AG08396 (cell line): ENCODE results near the gene LTBP2.

Experiments used
- DNase-seq: peaks from one replicate; pipeline ENCODE4 v3.0.0; 2012; ENCODE audit warnings: low spot score, mixed read lengths

Gene LTBP2

DNA sequence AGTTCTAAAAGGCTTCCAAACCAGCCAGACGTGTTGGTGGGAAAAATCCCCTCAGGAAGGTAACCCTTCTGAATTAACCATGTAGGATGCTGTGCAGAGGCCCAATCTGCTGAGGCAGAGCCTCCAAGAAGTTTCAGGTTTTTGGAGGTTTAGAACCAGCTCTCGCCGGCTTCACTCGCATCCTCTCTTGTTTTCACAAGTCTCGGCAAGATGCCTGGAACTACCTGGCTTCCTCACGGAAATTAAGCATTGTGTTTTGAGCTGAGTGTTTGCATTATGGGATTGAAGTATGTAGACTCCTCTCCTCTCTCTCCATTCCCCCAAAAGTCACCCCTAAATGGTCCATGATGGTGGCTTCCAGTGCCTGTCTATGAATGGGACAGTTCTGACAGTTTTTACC is 20.6 kb downstream of the LTBP2 start:
- DNase-seq = no peak

DNA sequence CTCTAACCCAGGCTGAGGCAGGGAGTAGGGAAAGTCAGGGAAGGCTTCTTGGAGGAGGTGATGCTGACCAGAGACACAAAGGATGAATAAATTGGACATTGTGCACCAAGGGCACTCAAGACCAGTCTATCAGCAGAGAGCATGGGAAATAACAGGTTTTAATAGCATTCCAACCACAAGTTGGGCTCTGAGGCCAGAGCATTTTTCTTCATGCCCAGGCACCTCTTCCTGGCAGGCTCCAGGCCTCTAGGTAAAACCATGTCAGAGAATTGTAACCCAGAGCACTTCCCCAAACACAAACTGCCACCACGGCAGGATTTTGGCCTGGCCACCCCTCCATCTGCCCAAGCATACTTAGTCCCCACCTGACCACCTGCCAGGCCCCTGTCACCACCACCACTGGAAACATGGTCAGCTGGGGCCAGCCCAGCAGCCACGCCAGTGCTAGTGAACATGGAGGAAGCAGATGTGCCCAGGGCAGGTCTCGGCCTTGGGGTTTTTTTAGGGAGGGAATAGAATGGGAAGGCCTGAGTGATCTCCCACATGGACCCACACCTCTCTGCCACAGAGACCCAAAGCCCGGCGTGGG is 22.7 kb downstream of the LTBP2 start:
- DNase-seq = no peak

DNA sequence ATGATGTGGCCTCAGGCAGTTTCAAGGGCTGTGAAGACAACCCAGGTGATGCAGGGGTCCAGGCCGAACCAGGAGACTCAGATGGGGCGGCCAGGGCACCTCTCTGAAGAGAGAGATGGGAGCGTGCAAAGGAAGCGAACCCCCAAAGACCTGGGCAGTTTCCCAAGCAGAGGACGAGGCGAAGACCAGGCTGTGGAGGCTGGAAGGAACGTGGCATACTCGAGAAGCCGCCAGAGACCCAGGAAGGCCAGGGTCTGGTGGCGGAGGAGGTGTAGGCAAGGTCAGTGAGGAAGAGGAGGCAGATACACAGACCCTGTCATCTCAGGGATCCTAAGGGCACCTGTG is 24.7 kb downstream of the LTBP2 start:
- no peak for DNase-seq

DNA sequence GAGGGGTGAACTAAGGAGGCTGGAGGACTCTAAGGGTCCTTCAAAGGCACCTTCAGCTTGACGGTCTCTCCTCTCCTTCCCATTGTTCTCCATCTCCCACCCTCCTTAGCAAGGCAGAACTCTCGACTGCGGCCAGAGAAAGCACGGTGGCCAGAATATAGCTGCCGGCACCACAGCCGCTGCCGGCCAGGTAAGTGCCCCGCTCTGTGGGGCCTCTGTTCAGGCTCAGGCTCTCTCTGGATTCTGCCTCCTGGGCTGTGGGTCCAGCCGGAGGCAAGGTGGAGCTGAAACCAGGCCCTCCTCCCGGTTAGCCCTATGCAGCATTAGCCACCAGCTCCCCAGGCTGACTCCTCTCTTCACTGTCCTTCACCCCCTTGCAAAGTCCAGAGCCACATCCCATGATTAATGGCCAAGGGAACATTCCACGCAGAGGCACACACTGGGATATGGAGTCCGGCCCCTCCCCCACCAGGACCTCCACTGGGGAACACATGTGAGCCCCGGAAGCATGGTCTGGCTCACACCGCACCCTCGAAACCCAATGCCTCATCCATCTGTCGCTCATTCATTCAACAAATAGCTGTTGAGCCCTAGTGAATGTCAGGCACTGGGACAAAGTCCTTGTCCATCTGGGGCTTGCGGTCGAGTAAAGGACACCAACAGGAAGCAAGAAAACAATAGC is 25.2 kb downstream of the LTBP2 start:
- no peak for DNase-seq

DNA sequence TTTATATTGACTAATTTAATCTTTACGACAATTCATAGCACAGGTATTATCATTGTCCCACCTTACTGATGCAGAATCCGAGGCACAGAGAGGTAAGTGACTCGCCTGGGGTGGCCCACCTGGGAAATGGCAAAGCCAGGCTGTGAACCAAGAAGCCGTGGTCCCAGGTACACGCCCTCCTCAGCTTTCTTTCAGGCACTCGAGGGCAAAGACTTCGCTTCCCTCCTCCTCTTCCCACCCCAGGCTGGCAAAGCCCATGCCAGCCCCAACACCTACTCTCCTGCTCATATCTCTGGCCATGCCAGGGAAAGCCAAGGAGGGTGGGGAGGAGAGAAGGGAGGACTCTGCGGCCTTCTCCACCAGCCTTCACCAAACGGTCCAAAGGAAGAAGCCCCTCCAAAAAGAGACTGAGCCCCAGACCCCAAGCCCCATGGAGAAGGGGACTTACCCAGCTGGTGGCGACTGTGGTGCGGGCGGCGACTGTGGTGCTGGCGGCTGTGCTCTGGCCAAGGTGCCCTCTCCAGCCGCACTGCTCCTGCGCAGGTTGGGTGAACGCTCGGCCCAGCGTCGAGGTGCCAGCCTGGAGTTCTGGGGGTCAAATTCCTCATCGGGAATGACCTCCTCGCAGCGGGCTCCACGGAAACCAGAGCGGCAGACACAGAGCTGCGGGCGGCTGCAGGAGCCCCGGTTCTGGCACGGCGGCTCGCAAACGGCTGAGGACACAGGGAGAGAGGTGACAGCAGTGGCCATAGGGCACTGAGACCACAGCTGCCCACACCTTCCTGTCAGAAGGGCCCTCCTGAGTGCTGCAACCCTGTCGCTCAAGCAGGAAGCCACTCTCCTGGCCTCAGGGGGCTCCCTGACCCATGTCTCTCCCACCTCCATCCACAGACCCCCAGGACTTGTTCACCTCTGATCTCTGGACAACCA is 26.4 kb downstream of the LTBP2 start:
- DNase-seq = no peak

DNA sequence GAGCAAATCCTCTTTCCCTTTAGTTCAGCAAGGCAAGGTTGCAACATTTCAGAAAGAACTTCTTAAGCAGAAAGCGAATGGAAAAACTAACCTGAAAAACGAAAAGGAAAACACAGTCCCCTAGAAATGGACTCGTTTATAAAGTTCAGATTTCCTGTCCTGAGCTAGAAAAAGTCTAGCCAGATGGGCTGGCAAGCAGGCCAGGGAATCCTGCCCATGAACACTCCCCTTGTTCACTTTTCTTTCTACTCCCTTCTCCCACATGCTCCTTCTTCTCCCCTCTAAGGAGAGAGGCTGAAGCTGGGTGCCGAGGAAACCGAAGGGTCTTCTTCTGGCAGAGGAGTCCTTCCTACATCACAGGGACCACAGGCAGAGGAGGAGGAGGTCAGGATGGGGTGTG is 27.1 kb downstream of the LTBP2 start:
- DNase-seq = no peak

DNA sequence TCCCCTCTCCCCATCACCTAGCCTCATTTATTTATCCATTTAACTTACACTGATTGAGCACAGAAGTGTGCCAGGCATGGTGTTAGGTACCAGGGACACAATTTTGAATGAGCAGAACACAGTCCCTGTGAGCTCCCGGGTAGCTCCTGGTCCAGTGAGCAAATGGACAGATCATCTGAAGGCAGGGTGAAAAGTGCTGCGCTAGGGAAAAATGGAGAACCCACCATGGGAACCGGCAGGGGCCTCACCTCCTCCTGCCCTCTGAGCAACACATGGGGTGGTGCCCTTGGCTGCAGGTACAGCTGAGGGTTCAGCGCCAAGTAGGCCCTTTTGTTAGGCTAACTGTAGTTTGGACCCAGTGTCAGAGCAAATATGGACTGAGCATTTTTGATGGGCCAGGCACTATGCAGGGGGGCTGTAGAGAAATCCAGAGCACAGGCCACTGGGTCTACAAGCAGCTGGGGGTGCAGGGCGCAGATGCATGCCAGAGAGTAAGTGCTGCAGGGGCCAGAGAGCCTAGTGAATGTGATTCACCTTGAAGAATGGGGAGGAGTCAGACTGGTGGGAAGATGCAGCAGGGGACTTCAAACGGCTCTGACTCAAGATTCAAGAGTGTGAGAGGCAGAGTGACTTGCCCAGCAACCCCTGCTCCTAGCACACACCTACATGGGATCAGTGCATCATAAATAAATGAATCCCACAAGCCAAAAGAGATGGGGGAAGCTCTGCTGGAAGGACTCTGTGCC is 28.2 kb downstream of the LTBP2 start:
- DNase-seq = peak; percentile 86

DNA sequence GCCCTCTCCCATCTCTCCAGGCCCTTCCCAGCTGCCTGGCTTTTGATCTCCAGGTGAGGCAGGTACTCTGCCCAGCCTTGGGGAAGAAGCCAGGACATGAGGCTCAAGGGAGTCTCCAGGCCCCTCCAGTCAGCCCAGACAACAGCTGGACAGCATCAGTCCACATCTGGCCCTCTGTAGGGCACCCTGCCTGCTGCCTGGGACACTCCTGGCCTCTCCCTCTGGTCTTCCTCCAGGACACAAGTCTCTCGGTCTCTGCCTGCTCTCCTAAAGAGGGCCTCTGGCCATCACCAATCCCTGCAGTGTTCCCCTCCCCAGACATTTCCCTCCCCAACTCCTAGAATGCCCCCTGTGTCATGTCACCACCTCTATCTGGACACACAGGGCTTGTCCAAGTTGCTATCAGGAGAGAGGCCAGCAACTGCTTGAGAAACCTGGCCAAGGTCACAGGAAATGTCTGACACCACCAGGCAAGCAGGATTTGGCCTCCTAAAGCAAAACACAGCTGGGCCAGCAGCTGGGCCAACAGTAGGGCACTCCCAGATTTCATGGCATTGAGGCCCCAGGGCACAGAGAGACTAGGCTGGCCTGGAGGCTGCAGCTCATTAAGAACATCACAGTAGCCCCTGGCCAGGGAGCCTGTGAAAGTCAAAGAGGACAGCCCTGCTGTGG is 29.0 kb downstream of the LTBP2 start:
- no peak for DNase-seq

DNA sequence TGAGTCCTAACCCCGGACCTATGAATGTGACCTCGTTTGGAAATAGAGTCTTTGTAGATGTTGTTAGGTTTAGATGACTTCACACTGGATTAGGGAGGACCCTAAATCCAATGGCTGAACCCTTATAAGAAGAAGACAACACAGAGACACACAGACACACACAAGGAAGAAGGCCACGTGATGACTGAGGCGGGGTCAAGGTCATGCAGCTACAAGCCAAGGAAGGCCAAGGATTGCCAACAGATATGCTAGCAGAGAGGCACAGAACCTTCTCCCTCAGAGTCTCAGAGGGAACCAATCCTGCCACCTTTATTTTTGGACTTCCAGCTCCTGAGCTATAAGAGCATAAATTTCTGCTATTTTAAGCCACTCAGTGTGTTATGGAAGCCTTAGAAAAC is 31.8 kb downstream of the LTBP2 start:
- DNase-seq = no peak

DNA sequence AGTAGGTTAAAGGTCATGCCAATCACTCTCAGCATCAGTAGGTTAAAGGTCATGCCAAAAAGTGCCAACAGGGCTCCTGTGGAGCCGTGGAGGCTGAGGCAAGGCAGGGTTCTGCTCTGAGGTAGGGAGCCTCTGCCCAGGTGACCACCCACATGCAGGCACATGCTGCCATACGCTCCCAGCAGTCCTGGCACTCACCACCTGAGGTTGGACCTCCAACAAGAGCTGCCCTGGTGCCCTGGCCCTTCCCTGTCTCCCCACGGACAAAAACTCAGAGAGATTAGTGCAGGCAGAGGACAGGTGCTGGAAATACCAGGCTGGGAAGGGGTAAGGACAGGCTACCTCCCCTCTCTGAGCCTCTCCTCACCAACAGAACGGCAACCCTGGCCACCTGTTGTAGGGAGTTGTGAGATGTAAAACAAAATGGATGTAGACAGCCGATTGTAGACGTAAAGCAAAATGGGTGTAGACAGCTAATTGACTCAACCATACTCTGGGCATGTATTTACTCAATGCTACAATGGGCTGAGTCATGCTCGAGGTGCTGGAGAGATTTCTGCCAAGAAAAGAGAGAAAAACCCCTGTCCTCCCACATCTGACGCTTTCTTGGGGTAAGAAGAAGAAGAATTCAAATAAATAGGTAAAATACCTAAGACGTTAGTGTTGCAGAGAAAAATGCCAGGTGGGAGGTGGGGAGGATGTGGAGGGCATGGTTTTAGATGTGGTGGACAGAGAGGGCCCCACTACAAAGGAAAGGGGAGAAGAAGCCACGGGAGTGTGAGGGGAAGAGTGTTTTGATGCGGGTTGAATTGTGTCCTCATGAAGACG is 32.4 kb downstream of the LTBP2 start:
- peak; percentile 79 for DNase-seq

DNA sequence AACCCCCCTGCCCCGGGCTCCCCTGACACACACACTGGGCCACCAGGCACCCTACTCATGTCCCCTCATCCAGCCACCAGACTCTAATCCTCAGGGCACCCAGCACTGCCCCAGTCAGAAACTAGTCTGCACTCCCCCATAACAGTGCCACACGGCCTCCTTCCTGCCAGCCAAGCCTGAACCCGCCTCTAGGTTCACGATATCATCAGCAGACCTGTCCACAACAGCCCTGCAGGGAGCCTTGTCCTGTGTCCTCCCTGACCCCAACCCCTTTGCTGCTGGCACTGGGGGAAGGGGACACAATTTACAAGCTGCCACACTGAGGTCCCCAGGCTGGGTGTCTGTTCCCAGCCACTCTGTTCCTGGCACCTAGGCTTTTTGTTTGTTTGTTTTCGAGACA is 33.6 kb downstream of the LTBP2 start:
- no peak for DNase-seq

DNA sequence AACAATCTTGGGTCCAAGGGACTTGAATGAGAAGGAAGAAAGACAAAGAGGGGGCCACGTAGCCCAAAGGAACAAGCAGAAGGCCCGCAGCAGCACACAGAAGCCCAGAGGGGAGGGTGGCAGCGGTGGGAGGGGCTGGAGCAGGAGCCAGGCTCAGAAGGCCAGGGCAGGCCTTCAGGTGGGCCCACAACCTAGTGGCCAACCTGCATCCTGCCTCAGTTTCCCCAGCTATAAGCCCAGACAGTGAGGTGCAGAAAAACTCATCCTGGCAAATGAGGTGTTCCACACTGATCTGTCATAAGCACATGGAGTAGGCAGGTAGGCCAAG is 34.1 kb downstream of the LTBP2 start:
- no peak for DNase-seq

DNA sequence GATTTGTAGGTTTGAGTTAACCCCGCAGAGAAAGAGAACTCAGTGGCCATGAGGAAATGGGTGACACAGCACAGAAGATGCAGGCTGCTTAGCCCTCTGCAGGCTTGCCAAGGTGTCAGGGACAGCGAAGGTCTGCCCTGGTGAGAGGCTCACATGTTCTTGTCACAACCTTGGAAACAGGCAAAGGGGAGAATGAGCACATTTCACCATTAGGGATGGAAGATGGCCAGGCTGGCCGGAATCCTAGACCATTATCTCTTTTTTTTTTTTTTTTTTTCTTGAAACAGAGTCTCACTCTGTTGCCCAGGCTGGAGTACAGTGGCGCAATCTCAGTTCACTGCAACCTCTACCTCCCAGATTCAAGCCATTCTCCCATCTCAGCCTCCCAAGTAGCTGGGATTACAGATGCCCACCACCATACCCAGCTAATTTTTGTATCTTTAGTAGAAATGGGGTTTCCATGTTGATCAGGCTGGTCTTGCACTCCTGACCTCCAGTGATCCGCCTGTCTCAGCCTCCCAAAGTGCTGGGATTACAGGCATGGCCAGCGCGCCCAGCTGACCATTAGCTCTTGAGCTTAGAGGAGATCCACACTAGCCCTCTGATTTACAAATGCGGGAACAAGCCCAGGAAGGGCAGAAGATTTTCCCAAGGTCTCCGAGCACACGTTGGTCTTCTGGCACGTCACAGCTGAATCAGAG is 34.6 kb downstream of the LTBP2 start:
- DNase-seq = no peak

DNA sequence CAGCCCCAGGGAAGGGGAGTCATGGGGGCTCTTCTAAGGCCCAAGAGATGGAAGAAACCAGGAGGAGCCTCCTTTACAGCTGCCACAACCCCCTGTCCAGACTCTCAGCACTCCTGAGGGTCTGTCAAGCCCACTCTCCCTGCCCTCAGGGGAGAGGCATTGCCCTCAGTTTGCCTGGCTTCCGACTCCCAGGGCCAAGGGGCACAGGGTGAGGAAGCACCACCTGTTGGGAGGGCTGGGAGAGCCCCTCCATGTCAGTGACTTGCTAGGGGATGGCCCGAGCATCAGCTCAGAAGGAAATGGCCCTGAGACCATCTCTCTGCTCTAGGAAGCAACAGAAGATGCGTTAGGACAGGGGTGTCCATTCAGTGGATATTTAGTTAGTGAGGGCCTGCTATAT is 36.1 kb downstream of the LTBP2 start:
- DNase-seq = no peak

DNA sequence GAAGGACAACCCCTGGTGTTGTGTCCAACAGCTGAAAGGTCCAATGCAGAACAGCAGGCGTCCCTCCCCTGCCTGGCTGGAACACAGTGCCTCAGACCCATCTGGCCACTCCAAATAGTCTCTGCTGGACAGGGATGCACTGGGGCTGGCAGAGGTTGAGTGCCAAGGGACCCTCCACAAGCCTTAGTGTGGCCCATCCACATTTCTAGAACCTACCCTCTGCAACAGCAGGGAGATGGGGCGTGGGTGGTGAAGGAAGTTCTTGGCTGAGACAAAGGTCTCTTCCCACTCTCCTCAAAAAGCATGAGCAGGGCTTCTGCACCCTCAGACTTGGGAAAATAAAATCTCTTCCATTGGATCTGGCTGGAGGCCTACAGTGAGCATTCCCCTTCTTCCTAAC is 36.5 kb downstream of the LTBP2 start:
- no peak for DNase-seq

DNA sequence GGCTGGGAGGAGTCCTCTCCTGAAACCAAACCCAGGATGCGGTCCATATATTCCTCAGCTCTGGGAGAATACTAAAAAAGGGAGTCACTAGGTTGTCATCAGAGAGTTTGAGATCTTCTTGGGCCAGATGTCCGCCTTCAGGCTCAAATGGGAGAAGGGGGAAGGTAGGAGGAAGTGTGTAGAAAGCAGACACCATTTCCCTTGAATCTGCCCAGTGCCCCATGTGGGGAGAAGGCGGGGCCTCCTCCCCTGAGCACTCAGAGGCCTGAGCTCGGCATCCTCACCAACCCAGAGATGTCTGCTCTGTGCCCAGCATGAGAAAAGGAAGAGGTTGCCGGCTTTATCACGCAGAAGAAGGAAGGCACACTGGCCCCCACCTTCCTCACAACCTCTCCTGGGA is 37.3 kb downstream of the LTBP2 start:
- DNase-seq = no peak

DNA sequence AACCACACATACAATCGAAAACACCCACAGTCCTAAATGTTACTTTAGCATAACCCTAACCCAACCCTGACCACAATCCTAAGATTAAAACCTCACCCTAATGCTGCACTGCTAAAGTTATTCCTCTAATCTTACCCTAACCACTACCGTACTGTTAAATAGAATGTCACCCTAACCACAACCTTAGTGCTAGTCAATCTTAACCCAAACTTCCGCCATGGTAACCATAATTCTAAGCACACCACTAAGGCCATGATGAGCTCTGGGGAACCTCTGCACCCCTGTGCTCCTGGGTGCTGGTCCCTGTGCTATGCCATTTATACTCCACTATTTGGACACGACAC is 38.0 kb downstream of the LTBP2 start:
- no peak for DNase-seq

DNA sequence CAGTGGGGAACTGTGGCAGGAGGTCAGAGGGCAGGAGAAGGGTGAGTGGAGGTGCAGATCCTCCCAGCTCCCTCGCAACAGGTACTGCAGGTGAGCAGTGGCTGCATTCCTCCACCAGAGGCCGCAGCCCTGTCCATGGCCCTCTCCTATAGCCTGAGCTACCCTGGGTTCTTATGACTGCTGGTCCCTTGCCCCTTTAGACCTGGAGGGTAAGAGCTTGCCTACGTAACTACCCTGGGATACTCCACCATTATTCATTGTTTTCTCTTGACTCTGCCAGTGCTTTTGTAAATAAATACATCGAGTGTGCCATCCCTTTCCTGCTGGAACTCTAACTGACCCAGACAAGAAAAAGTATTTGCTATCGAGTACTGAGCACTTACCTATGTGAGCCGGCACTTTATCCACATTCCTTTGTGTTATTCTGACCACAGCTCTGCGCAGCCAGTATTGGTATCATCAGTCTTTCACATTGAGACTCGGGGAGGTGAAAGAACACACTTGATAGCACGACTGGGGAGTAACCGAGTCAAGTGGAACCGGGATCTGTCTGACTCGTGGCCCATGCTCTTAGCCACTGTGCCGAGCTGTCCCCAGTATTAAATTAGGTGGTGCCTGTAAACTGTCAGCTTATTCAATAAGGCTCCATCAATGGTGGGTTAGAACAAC is 38.5 kb downstream of the LTBP2 start:
- no peak for DNase-seq

DNA sequence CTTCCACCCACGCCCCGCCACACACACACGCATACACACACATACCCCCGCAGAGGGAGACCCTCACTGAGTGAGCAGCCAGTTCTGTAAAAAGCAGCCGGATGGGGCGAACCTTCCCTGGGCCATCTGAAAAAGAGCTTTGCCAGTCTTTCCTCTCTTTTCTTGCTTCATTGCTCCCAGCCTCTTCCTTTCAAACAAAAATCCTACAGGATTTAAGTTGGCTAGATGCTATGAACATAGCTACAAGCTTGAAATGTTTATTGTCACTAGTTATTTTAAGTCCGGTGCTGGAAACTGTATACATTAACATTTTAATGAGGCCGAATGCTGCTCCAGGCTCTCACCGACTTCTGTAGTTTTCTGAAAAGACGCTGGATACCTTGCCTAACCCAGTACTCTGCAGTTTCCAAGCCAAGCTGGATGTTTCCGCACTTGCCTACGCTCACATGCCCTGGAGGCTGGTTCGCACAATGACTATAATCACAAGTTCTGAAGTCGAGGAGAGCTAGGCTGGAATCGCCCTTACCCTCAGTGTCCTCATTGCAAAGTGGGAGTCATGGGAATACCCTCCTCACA is 39.2 kb downstream of the LTBP2 start:
- no peak for DNase-seq
